Keratinocyte (primary cell): ENCODE measurements around the gene MAP3K14. TPM values are rescaled to one million over a fixed set of nuclear protein-coding genes. Genes with fewer than 3 reads are reported as not detected.
A peak's percentile ranks its signal among the peaks of the same experiment; 100 is the strongest.

Source experiments
- DNase-seq: peaks from one replicate; pipeline ENCODE4 v3.0.0-alpha.2; 2011; ENCODE audit warnings: low read depth, missing footprints, low spot score
- FAIRE-seq: peaks from 2 replicates; lab custom pipeline; 2011; peaks lifted over from hg19 to GRCh38; lab: Jason Lieb, UNC
- H2AFZ ChIP-seq: 2 replicates; pipeline ENCODE4 v1.6.0; 2012; ENCODE audit warnings: low read length, control low read depth, inconsistent platforms; ENCODE audit not compliant: control insufficient read depth
- H3K27ac ChIP-seq: 2 replicates; pipeline ENCODE4 v1.5.1; 2011; ENCODE audit warnings: low read length; ENCODE audit not compliant: control insufficient read depth, insufficient read depth
- H3K27me3 ChIP-seq: 3 replicates; pipeline ENCODE4 v1.6.0; 2011; ENCODE audit warnings: low read length; ENCODE audit not compliant: control insufficient read depth, insufficient read depth; ENCODE audit errors: extremely low read depth
- H3K36me3 ChIP-seq, 2 experiments: 2 replicates in 1 of 2; 3 replicates in 1 of 2; pipeline ENCODE4 v1.5.1; 2011; ENCODE audit warnings: low read length in 2 of 2, mild to moderate bottlenecking in 1 of 2; ENCODE audit not compliant: control insufficient read depth in 2 of 2, insufficient read depth in 2 of 2; ENCODE audit errors: extremely low read depth in 1 of 2
- H3K4me1 ChIP-seq: 3 replicates; pipeline ENCODE4 v1.5.1; 2011; ENCODE audit warnings: low read length; ENCODE audit not compliant: control insufficient read depth, insufficient read depth; ENCODE audit errors: extremely low read depth
- H3K4me2 ChIP-seq: 3 replicates; pipeline ENCODE4 v1.6.0; 2011; ENCODE audit warnings: low read depth, low read length; ENCODE audit not compliant: control insufficient read depth, insufficient read depth; ENCODE audit errors: extremely low read depth
- H3K4me3 ChIP-seq, 3 experiments: fragments of 200-600 bp in 1 of 3; sonication (generic) in 1 of 3; 2 replicates in 2 of 3; 3 replicates in 1 of 3; pipeline ENCODE4 v1.5.1; 2011 to 2016; ENCODE audit warnings: low read length in 3 of 3, mild to moderate bottlenecking in 3 of 3, control low read depth in 2 of 3, inconsistent platforms in 1 of 3, low read depth in 1 of 3, mixed read lengths in 1 of 3, mixed run types in 1 of 3, moderate library complexity in 1 of 3; ENCODE audit not compliant: control insufficient read depth in 2 of 3, insufficient read depth in 2 of 3; ENCODE audit errors: extremely low read depth in 1 of 3
- H3K79me2 ChIP-seq: 2 replicates; pipeline ENCODE4 v1.6.0; 2012; ENCODE audit warnings: low read length; ENCODE audit not compliant: control insufficient read depth, insufficient read depth
- H3K9ac ChIP-seq: 3 replicates; pipeline ENCODE4 v1.6.0; 2011; ENCODE audit warnings: low read length; ENCODE audit not compliant: control insufficient read depth, insufficient read depth; ENCODE audit errors: extremely low read depth
- H3K9me1 ChIP-seq: 3 replicates; pipeline ENCODE4 v1.6.0; 2011; ENCODE audit warnings: low read length; ENCODE audit not compliant: control insufficient read depth, insufficient read depth; ENCODE audit errors: extremely low read depth
- H3K9me3 ChIP-seq: 2 replicates; pipeline ENCODE4 v1.5.1; 2012; ENCODE audit warnings: low read depth, low read length; ENCODE audit not compliant: control insufficient read depth
- H4K20me1 ChIP-seq: 3 replicates; pipeline ENCODE4 v1.6.0; 2011; ENCODE audit warnings: low read length; ENCODE audit not compliant: control insufficient read depth, insufficient read depth; ENCODE audit errors: extremely low read depth
- CTCF ChIP-seq, 3 experiments: IDR thresholded peaks in 1 of 3; conservative IDR thresholded peaks in 1 of 3; optimal IDR thresholded peaks in 1 of 3; 2 replicates in 2 of 3; 3 replicates in 1 of 3; pipeline versions ENCODE3 to v1.5.1; 2011; ENCODE audit warnings: low read length in 3 of 3, mild to moderate bottlenecking in 3 of 3, moderate library complexity in 2 of 3, control low read depth in 1 of 3, inconsistent platforms in 1 of 3; ENCODE audit not compliant: insufficient read depth in 2 of 3; ENCODE audit errors: extremely low read depth in 1 of 3
- EZH2 ChIP-seq: IDR thresholded peaks from one replicate; pipeline ENCODE4 v1.6.1; 2012; ENCODE audit warnings: inconsistent platforms, mild to moderate bottlenecking, low read length, moderate library complexity
- dilution Hi-C: fragments of 300-500 bp; cut with MboI; formaldehyde crosslinking; loops from one replicate; pipeline ENCODE4 v1.7.0; 2020; ENCODE audit warnings: low sequenced_read_pairs; ENCODE audit not compliant: extremely low pct_ligation_motif_present
- polyA minus RNA-seq, 3 experiments: library from RNA; depleted of rRNA, polyadenylated mRNA; stranded (reverse); fragments of >200 nt; gene quantifications; 1 replicate in 1 of 3; 2 replicates in 1 of 3; 3 replicates in 1 of 3; pipeline ENCODE4 v1.2.3, GENCODE V29; 2011
- polyA plus RNA-seq, 5 experiments: library from polyadenylated mRNA; depleted of rRNA in 3 of 5; stranded (reverse) in 3 of 5; stranded (forward) in 1 of 5; unstranded in 1 of 5; fragments of >200 nt; gene quantifications; 1 replicate in 1 of 5; 2 replicates in 3 of 5; 3 replicates in 1 of 5; pipeline versions ENCODE4 v1.2.1 to v1.2.3, GENCODE V29; 2011 to 2012; ENCODE audit warnings: missing spikeins in 2 of 5, low read depth in 1 of 5, low replicate concordance in 1 of 5

The MAP3K14 gene
- 6.5 to 8.3 TPM (median 7.1 TPM) in 3 replicates for polyA plus RNA-seq
- 2.8 TPM for polyA plus RNA-seq (2011; ENCODE audit: low read depth)
- polyA plus RNA-seq (2011; cell fraction: cytosol; rRNA removed), result 3.2 and 4.9 TPM in 2 replicates
- polyA plus RNA-seq (2011; cell fraction: nucleus; rRNA removed), result 16.6 and 20.8 TPM in 2 replicates
- 3.3 and 5.9 TPM in 2 replicates for polyA plus RNA-seq (2012; ENCODE audit: low replicate concordance)
- 5.0 to 7.3 TPM (median 6.0 TPM) in 3 replicates for polyA minus RNA-seq
- polyA minus RNA-seq (2011; cell fraction: cytosol; rRNA and poly(A)+ RNA removed), result 2.5 TPM
- polyA minus RNA-seq (2011; cell fraction: nucleus; rRNA and poly(A)+ RNA removed), result 7.8 and 10.7 TPM in 2 replicates

GRCh38 chr17:45316434-45317110, at the start of gene MAP3K14:
MAP3K14 (minus strand) TSS chr17:45317020; CDS start chr17:45290745, 26,275 bp downstream.
- DNase-seq, result no peak
- no peak for FAIRE-seq
- H3K79me2 ChIP-seq, result peaks cover 50% of the 10 kb centered on the region

GRCh38 chr17:45366049-45366448, 49.2 kb upstream of the MAP3K14 start:
- no peak overlapping the region for H3K9ac ChIP-seq
- no peaks in the 10 kb centered on the region for H3K9me1 ChIP-seq
- no peak overlapping the region for H3K4me3 ChIP-seq
- H2AFZ ChIP-seq, result no peak overlapping the region
- dilution Hi-C loops, result no loop called here
- no peaks in the 10 kb centered on the region for H4K20me1 ChIP-seq
- H3K36me3 ChIP-seq, result no peaks in the 10 kb centered on the region
- H3K79me2 ChIP-seq, result no peaks in the 10 kb centered on the region
- FAIRE-seq (no peak), DNase-seq (no peak)
- no peak overlapping the region for H3K4me2 ChIP-seq
- H3K9me3 ChIP-seq, result no peaks in the 10 kb centered on the region
- peaks cover 5% of the 10 kb centered on the region for H3K4me1 ChIP-seq
- TF ChIP-seq CTCF (optimal IDR thresholded peaks at IDR 0.05 in 1 of 3, IDR thresholded peaks at IDR 0.05 in 1 of 3, conservative IDR thresholded peaks at IDR 0.05 in 1 of 3; ENCODE audit: extremely low read depth in 1 of 3, insufficient read depth in 2 of 3, low read length in 3 of 3) (no peak), EZH2 (no peak)
- no peaks in the 10 kb centered on the region for H3K27me3 ChIP-seq
- no peak overlapping the region for H3K27ac ChIP-seq

More at GRCh38 chr17:45316434-45317110, at the start of gene MAP3K14:
- peaks cover 5% of the 10 kb centered on the region in 2 experiments for H3K36me3 ChIP-seq
- peak within 1 kb of the TSS; percentile 79 for H3K27ac ChIP-seq
- H2AFZ ChIP-seq, result peak within 1 kb of the TSS; percentile 32
- H3K4me1 ChIP-seq, result peaks cover 84% of the 10 kb centered on the region
- H3K4me2 ChIP-seq, result peak within 1 kb of the TSS; percentile 97
- dilution Hi-C loops, result no loop called here
- peak within 1 kb of the TSS; percentile 85 to 92 (median 91) for H3K4me3 ChIP-seq
- H3K9me3 ChIP-seq, result no peaks in the 10 kb centered on the region
- peak within 1 kb of the TSS; percentile 82 for H3K9ac ChIP-seq
- peaks cover 1% of the 10 kb centered on the region for H3K9me1 ChIP-seq
- peaks cover 19% of the 10 kb centered on the region for H4K20me1 ChIP-seq
- TF ChIP-seq CTCF (optimal IDR thresholded peaks at IDR 0.05 in 1 of 3, IDR thresholded peaks at IDR 0.05 in 1 of 3, conservative IDR thresholded peaks at IDR 0.05 in 1 of 3; ENCODE audit: extremely low read depth in 1 of 3, insufficient read depth in 2 of 3, low read length in 3 of 3), result peak in 1 of 3 experiments; percentile 9
- TF ChIP-seq EZH2, result no peak
- H3K27me3 ChIP-seq, result no peaks in the 10 kb centered on the region
